PFSK-1 (cell line): ENCODE measurements around the gene PLOD3.

Experiments used
- FOXP2 ChIP-seq: optimal IDR thresholded peaks from 2 replicates; pipeline ENCODE3; 2011; ENCODE audit warnings: borderline replicate concordance, control low read depth, inconsistent platforms; ENCODE audit not compliant: insufficient read depth; ENCODE audit errors: extremely low read length, extremely low read depth
- REST ChIP-seq, 2 experiments: IDR thresholded peaks; 2 replicates each; pipeline versions ENCODE4 v1.6.1 to v1.8.0; 2011 to 2012; ENCODE audit warnings: low read depth in 2 of 2, low read length in 2 of 2, control low read depth in 1 of 2, inconsistent platforms in 1 of 2, mild to moderate bottlenecking in 1 of 2, moderate library complexity in 1 of 2; ENCODE audit not compliant: insufficient read depth in 1 of 2
- TAF1 ChIP-seq: IDR thresholded peaks from 2 replicates; pipeline ENCODE4 v1.6.1; 2012; ENCODE audit warnings: low read length, control low read depth, borderline replicate concordance; ENCODE audit not compliant: insufficient read depth

DNA sequence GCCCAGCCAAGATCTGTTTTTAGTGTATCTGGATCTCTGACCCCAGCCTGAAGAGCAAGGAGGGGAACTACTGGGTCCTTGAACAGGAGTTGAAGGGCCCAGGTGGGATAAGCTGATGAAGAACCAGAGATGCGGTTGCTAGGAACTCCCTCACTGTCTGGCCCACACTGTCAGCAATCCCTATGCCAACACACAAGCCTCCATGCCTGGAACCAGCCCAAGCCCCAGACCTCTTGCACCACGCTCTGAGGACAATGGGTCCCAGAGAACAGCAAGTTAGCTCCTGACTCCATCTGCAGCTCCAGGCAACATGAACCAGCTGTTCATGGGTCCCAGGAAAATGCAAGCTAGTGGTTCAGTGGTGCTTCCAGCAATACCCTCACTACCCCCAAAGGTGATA, 39.7 kb downstream of the PLOD3 start:
- TF ChIP-seq TAF1 (no peak), REST (IDR thresholded peaks at IDR 0.05; ENCODE audit: insufficient read depth in 1 of 2, low read depth in 2 of 2, low read length in 2 of 2) (no peak), FOXP2 (no peak)
